Measurements from ENCODE around the gene ADGRL2. TPM values are rescaled to one million over a fixed set of nuclear protein-coding genes. Genes with fewer than 3 reads are reported as not detected.

The ADGRL2 gene
- total and polyA plus RNA-seq, 12 donors: 22.2 to 58.7 (median 48.0) TPM

DNA sequence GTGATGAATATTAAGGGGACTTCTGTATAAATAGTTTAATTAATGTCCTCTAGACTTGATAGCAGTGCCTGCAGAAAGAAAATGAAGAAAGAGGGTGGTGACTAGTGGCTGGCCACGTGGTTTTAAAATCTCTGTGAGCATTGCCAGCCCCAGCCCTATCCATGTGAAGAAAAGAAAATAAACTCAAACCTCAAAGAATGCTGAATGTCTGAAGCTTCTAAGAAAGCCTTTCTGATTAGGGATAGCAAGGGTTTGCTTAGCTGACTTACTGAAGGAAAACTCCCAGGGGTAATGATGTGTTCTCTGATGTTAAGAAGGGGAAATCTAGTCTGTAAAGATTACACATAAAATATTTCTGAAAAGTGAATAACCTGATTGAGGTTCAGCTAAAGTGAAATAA is 31.8 kb downstream of the ADGRL2 start:
- Histone ChIP-seq H3K36me3 (no peaks in the 10 kb centered on the region), H3K4me1 (peaks cover 0 to 65% (median 44%) of the 10 kb centered on the region in 9 donors), H3K4me3 (no peak overlapping the region), H3K27ac (peak overlapping the region in 2 of 10 donors; percentile 23 to 32), H3K9me3 (no peaks in the 10 kb centered on the region), H3K27me3 (no peaks in the 10 kb centered on the region)
- DNase-seq (no peak), ATAC-seq (peak in 7 of 8 donors; percentile 38 to 69 (median 46))
- WGBS, 2 donors: 2 to 5% methylated on average over 1 of the region's 1 CpG
- no peak for TF ChIP-seq CTCF (IDR thresholded peaks at IDR 0.05)
- intact Hi-C loops (cut with DNase I): loop anchor here in 1 of 10 donors (10.0 kb wide), 1 partner anchor 142 kb away; no protein-coding TSS in a partner anchor

GRCh38 chr1:81833722-81834121 is 33.0 kb downstream of the ADGRL2 start:
- 76 to 77% methylated on average over 4 of the region's 4 CpGs for WGBS, 2 donors
- peaks cover 0 to 66% (median 44%) of the 10 kb centered on the region in 9 donors for H3K4me1 ChIP-seq

GRCh38 chr1:81834268-81834667 is 33.5 kb downstream of the ADGRL2 start:
- no peak overlapping the region for H3K4me3 ChIP-seq
- H3K4me1 ChIP-seq: peaks cover 0 to 66% (median 44%) of the 10 kb centered on the region in 9 donors
- H3K9me3 ChIP-seq: no peaks in the 10 kb centered on the region
- H3K36me3 ChIP-seq: no peaks in the 10 kb centered on the region
- intact Hi-C loops (cut with DNase I): loop anchor here in 1 of 10 donors (10.0 kb wide), 1 partner anchor 141 kb away; no protein-coding TSS in a partner anchor
- H3K27me3 ChIP-seq: no peaks in the 10 kb centered on the region
- DNase-seq (no peak), ATAC-seq (no peak)
- WGBS, 2 donors: 34 to 36% methylated on average over 2 of the region's 2 CpGs
- no peak for TF ChIP-seq CTCF (IDR thresholded peaks at IDR 0.05)
- H3K27ac ChIP-seq: peak overlapping the region in 3 of 10 donors; percentile 10 to 29 (median 27)

More at GRCh38 chr1:81833722-81834121, 33.0 kb downstream of the ADGRL2 start:
- H3K36me3 ChIP-seq: no peaks in the 10 kb centered on the region
- H3K9me3 ChIP-seq: no peaks in the 10 kb centered on the region
- peak overlapping the region in 1 of 10 donors; percentile 29 for H3K27ac ChIP-seq
- DNase-seq: no peak
- H3K4me3 ChIP-seq: no peak overlapping the region
- no peaks in the 10 kb centered on the region for H3K27me3 ChIP-seq
- TF ChIP-seq CTCF (IDR thresholded peaks at IDR 0.05): no peak
- intact Hi-C loops (cut with DNase I): loop anchor here in 1 of 10 donors (10.0 kb wide), 1 partner anchor 141 kb away; no protein-coding TSS in a partner anchor
- no peak for ATAC-seq

DNA sequence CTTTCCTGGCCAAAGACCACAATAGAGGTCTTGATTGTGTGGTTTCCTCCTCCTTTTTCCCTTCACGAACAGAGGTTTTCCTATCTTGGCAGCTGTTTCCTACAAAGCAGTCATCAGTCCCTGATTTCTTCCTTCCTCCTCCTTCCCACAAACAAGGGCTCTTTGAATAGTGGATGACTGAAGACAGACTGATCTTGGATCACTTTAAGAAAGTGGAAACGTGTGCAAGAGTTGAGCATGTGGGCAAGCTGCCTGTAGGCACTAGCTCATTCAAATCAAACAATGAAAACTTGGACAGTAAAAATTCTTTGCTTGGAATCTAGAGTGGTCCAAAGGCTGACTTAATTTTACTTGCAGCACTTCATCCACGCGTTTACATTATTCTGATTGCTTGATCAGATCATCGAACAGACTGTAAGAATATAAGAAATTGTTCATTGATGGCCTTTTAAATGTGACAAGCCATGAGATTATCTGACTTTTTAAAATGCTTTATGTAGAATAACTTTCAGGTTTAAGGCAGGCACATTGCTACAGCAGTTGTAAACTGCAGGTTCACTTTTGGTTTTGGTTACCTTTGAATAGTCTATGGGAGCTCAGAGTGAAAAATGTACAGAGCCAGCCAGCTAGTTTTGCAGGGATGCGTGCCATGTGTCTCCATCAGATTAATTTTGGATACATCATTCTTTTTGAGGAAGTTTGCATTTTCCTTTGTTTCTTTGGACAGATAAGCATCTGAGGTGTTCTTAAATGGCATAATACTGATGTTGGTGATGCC is 34.4 kb downstream of the ADGRL2 start:
- Histone ChIP-seq H3K27me3 (no peaks in the 10 kb centered on the region), H3K27ac (peak overlapping the region in 4 of 10 donors; percentile 2 to 29 (median 18)), H3K4me1 (peaks cover 0 to 66% (median 44%) of the 10 kb centered on the region in 9 donors), H3K4me3 (peak overlapping the region in 4 of 10 donors; percentile 1 to 28 (median 3)), H3K9me3 (no peaks in the 10 kb centered on the region), H3K36me3 (no peaks in the 10 kb centered on the region)
- WGBS, 2 donors: 28 to 34% methylated on average over 6 of the region's 6 CpGs
- DNase-seq (peak in 1 of 2 donors; percentile 41), ATAC-seq (peak; percentile 68 to 93 (median 88))
- intact Hi-C loops (cut with DNase I): loop anchor here in 1 of 10 donors (10.0 kb wide), 1 partner anchor 140 kb away; no protein-coding TSS in a partner anchor
- TF ChIP-seq CTCF (IDR thresholded peaks at IDR 0.05): no peak
